Choroid plexus epithelial cell (primary cell): ENCODE results near the gene CHCHD10.

Source experiments
- DNase-seq: peaks from one replicate; pipeline ENCODE4 v3.0.0-alpha.2; 2010; ENCODE audit warnings: low read depth
- H3K4me3 ChIP-seq: 2 replicates; pipeline ENCODE4 v1.5.1; 2011; ENCODE audit warnings: low read depth, mild to moderate bottlenecking, control low read depth, low read length, moderate library complexity
- CTCF ChIP-seq: conservative IDR thresholded peaks from 2 replicates; pipeline ENCODE4 v1.5.1; 2011; ENCODE audit warnings: low read depth, mild to moderate bottlenecking, control low read depth, inconsistent platforms, low read length, moderate library complexity

CHCHD10 gene

DNA sequence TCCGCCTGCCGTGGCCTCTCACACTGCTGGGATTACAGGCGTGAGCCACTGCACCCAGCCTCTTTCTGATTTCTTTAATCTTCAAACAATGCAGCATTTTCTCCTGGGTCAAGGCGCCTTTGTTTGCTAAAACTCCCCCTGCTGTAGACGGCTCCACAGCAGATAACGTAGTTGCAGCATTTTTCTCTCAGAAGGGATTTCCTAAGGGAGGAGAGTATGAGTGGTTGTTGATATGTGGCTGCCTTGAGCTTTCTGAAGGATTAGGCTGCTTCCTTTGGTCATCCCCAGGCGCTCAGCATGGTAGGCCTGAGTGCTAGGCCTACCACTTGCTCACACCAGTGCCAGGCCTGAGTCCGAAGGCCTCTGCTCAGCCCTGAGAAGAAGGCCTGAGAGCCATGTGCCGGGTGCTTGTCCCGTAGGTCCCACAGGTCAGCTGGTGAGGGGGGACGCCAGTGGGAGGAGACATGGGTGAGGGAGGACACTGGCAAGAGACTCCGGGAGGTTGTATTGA, 37.1 kb upstream of the CHCHD10 start:
- DNase-seq: no peak
- no peak overlapping the region for H3K4me3 ChIP-seq
- TF ChIP-seq CTCF: no peak

GRCh38 chr22:23803001-23803819, 35.4 kb upstream of the CHCHD10 start:
- TF ChIP-seq CTCF: no peak
- H3K4me3 ChIP-seq: no peak overlapping the region
- no peak for DNase-seq

GRCh38 chr22:23801886-23802377, 34.2 kb upstream of the CHCHD10 start:
- no peak for DNase-seq
- no peak overlapping the region for H3K4me3 ChIP-seq
- no peak for TF ChIP-seq CTCF

DNA sequence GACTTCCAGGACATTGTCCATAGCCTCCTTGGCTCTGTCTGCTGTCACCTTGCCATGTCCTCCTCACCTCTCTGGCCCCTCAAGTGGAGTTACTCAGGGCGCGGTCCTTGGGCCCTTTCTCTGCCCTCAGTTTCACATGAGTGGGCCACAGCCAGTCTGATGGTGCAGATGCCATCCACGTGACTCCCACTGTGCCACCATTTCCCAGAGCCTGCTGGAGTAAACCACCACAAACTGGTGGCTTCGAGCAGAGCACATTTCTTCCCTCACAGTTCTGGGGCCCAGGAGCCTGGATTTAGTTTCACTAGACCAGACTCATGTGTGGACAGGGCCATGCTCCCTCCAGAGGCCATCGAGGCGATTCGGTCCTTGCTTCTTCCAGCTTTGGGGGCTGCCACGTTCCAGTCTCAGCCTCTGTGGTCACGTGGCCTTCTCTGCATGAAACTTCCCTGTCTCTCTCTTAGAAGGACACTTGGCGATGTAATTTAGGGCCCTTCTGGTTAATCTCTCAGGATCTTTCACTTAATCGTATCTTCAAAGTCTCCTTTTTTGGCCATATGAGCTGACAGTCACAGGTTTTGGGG, 33.6 kb upstream of the CHCHD10 start:
- DNase-seq: no peak
- H3K4me3 ChIP-seq: no peak overlapping the region
- TF ChIP-seq CTCF: no peak

GRCh38 chr22:23800297-23801237, 32.8 kb upstream of the CHCHD10 start:
- H3K4me3 ChIP-seq: no peak overlapping the region
- no peak for TF ChIP-seq CTCF
- DNase-seq: no peak

DNA sequence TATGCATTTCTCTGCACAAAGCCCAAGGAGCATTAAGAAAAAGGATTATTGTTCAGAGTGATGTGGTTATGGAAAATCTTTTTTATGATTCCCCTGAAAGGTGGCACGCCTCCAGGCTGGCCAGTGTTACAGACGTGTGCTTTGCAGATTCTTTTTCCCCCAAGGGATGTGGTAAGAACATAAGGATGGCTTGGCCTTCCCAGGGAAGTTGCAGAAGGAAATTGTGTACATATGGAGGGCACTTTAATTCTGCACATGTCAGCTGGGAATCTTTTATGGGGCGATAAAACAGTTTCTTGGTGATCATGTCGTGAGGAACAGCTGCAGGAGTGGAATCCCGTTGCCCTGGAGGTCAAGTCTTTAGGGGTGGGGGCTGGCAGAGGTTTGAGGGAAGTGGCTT, 28.7 kb upstream of the CHCHD10 start:
- no peak for TF ChIP-seq CTCF
- no peak overlapping the region for H3K4me3 ChIP-seq
- no peak for DNase-seq
